ENCODE results near the gene GANC.

GANC gene

DNA sequence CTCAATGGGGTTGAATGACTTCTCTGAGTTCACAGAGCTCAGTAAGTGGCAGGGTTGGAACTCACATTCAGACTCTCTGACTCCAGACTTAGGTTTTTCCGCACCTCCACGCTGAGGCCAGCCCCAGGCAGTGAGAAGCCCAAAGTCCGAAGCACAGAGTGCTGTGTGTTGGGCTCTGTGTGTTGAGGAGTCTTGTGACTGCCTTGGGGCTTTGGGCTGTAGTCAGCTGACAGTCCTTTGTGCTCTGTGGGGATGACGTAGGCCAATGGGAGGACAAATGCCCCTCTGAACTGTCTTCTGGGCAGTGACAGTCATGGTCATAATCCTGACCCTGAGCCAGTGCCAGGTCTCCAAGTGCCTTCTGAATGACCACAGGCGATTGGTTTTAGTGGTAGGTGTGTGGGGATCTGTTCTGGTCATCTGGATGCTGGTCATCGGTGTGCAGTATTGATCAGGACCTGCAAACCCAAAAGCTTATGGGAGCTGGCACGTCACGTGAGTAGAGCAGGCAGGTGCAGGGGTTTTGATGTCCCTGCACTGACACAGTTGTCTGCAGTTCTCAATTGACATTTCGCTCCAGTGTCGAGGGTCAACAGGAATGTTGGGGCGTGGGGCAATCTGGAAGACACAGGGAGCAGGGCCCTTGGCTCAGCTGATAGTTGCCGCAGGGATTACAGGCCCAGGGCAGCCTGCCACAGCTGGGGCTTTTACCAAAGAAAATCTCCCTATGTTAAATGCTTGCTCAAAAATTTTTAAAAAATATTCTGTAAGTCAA is 131.6 kb downstream of the GANC start:
- H3K36me3 ChIP-seq (ENCODE audit: insufficient read depth, insufficient read length, low read length): no peaks in the 10 kb centered on the region
- H3K9ac ChIP-seq (ENCODE audit: insufficient read length, low read depth): no peak overlapping the region
- H3K4me1 ChIP-seq (ENCODE audit: insufficient read depth, insufficient read length): no peaks in the 10 kb centered on the region
- TF ChIP-seq ZNF274 (IDR thresholded peaks at IDR 0.05; ENCODE audit: low read depth, low read length): no peak
- no peak for TF ChIP-seq SUZ12 (IDR thresholded peaks at IDR 0.05; ENCODE audit: extremely low read depth, insufficient read depth, insufficient read length)
- TF ChIP-seq YY1 (IDR thresholded peaks at IDR 0.05; ENCODE audit: insufficient read depth, insufficient read length): no peak
- no peaks in the 10 kb centered on the region for H3K27me3 ChIP-seq (ENCODE audit: insufficient read depth, insufficient read length)
- no peak for DNase-seq (ENCODE audit: low read depth, low spot score)
- no peaks in the 10 kb centered on the region for H3K9me3 ChIP-seq (ENCODE audit: insufficient read depth, low read length)
- H3K4me3 ChIP-seq (ENCODE audit: insufficient read length, low read depth): no peak overlapping the region

DNA sequence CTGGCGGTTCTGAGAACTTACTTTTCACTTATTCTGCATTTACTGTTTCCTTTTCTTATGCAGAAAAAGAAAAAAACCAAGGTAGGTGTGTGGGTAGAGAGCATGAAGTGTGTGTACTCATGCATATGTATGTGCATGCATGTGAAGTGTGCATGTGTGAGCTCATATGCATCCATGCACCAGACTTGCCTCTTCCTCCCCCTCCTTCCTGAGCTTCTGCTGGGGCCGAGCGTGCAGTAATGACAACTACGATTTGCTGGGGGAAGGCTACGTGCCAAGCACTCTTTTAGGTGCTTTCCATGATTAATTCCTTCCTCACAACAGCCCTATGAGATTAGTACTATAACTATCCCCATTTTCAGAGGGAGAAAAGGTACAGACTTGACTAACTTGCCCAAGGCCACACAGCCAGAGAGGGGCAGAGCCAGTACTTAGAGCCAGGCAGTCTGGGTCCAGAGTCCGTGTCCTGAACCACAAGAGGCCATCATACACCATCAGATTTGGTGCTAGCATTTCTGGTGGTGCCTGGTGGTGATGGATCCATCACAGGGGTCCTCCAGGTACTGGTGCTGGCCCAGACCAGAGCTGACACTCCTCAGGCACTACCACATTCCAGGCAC is 133.0 kb downstream of the GANC start:
- no peak for TF ChIP-seq YY1 (IDR thresholded peaks at IDR 0.05; ENCODE audit: insufficient read depth, insufficient read length)
- Histone ChIP-seq H3K9ac (ENCODE audit: insufficient read length, low read depth) (no peak overlapping the region), H3K36me3 (ENCODE audit: insufficient read depth, insufficient read length, low read length) (peaks cover 2% of the 10 kb centered on the region), H3K4me3 (ENCODE audit: insufficient read length, low read depth) (no peak overlapping the region), H3K4me1 (ENCODE audit: insufficient read depth, insufficient read length) (no peaks in the 10 kb centered on the region), H3K9me3 (ENCODE audit: insufficient read depth, low read length) (no peaks in the 10 kb centered on the region), H3K27me3 (ENCODE audit: insufficient read depth, insufficient read length) (no peaks in the 10 kb centered on the region)
- no peak for DNase-seq (ENCODE audit: low read depth, low spot score)
